Tibial nerve (tissue), 4 donors: Measurements from ENCODE around the gene NAA25.

ENCODE experiments used
- EP300 ChIP-seq, 2 donors: sonication (generic); formaldehyde crosslinking; IDR thresholded peaks; one replicate each; pipeline ENCODE4 v1.6.1; 2017; ENCODE audit warnings: antibody characterized with exemption in 2 of 2, mild to moderate bottlenecking in 1 of 2
- POLR2A ChIP-seq, 2 donors: fragments of 450-650 bp; IDR thresholded peaks; one replicate each; pipeline ENCODE4 v1.6.1; 2017; ENCODE audit warnings: antibody characterized with exemption in 2 of 2, mild to moderate bottlenecking in 2 of 2, moderate library complexity in 2 of 2
- TF ChIP-seq, protein P1 (sequence below), 5 experiments: fragments of 200-600 bp in 3 of 5; fragments of 450-650 bp in 2 of 5; sonication (generic) in 3 of 5; IDR thresholded peaks; one replicate each; pipeline ENCODE4 v1.5.1; 2016 to 2019; ENCODE audit warnings: antibody characterized with exemption in 5 of 5, mild to moderate bottlenecking in 3 of 5, moderate library complexity in 2 of 5

- TF ChIP-seq, protein P1, sequence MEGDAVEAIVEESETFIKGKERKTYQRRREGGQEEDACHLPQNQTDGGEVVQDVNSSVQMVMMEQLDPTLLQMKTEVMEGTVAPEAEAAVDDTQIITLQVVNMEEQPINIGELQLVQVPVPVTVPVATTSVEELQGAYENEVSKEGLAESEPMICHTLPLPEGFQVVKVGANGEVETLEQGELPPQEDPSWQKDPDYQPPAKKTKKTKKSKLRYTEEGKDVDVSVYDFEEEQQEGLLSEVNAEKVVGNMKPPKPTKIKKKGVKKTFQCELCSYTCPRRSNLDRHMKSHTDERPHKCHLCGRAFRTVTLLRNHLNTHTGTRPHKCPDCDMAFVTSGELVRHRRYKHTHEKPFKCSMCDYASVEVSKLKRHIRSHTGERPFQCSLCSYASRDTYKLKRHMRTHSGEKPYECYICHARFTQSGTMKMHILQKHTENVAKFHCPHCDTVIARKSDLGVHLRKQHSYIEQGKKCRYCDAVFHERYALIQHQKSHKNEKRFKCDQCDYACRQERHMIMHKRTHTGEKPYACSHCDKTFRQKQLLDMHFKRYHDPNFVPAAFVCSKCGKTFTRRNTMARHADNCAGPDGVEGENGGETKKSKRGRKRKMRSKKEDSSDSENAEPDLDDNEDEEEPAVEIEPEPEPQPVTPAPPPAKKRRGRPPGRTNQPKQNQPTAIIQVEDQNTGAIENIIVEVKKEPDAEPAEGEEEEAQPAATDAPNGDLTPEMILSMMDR (IDR thresholded peaks at IDR 0.05): no peak
- TF ChIP-seq POLR2A (IDR thresholded peaks at IDR 0.05): no peak
- TF ChIP-seq EP300 (IDR thresholded peaks at IDR 0.05): no peak
These were observed 130.0 kb downstream of the NAA25 start for GRCh38 chr12:111978545-111978944.
